Brain pericyte (primary cell): ENCODE data around the gene RBM25.
"Not testable (repeated sequence)": the region's sequence is repeated elsewhere in the genome, so short reads cannot be mapped to it uniquely, and the experiment has no call there.

Experiments
- DNase-seq: peaks from one replicate; pipeline ENCODE4 v3.0.0-alpha.2; 2012; ENCODE audit warnings: low read depth, low spot score

The RBM25 gene

GRCh38 chr14:73058224-73058921, at the start of gene RBM25:
TSS of gene RBM25 (plus strand) at chr14:73058534. CDS start at chr14:73071642, 13,108 bp downstream.
- DNase-seq, result peak; percentile 95

- DNase-seq, result not testable (repeated sequence)
Measured at GRCh38 chr14:73011189-73011588, 47.1 kb upstream of the RBM25 start.

- no peak for DNase-seq
Measured at GRCh38 chr14:73014105-73014504, 44.2 kb upstream of the RBM25 start.

- DNase-seq, result not testable (repeated sequence)
Measured at GRCh38 chr14:73015552-73015951, 42.8 kb upstream of the RBM25 start.

GRCh38 chr14:73016011-73016410, 42.3 kb upstream of the RBM25 start:
- DNase-seq, result not testable (repeated sequence)

GRCh38 chr14:73022051-73022450, 36.3 kb upstream of the RBM25 start:
- DNase-seq, result no peak

- no peak for DNase-seq
Measured at GRCh38 chr14:73025544-73025943, 32.8 kb upstream of the RBM25 start.

- DNase-seq, result no peak
Measured at GRCh38 chr14:73026243-73026844, 32.0 kb upstream of the RBM25 start.

- DNase-seq, result peak; percentile 98
Measured at GRCh38 chr14:73026845-73027542, 31.3 kb upstream of the RBM25 start, which contains the start of gene ZFYVE1. TSS of gene ZFYVE1 (minus strand) at chr14:73027106. CDS start at chr14:73024508, 2,598 bp downstream.

- DNase-seq, result no peak
Measured at GRCh38 chr14:73027546-73027945, 30.8 kb upstream of the RBM25 start.

GRCh38 chr14:73027984-73028383, 30.4 kb upstream of the RBM25 start:
- DNase-seq, result no peak

GRCh38 chr14:73036706-73037450, 21.5 kb upstream of the RBM25 start:
- DNase-seq, result not testable (repeated sequence)

GRCh38 chr14:73047808-73048207, 10.5 kb upstream of the RBM25 start:
- DNase-seq, result no peak

- no peak for DNase-seq
Measured at GRCh38 chr14:73049428-73049827, 8.9 kb upstream of the RBM25 start.

- DNase-seq, result no peak
Measured at GRCh38 chr14:73055251-73055650, 3.1 kb upstream of the RBM25 start.

GRCh38 chr14:73057944-73058223, 450 bp upstream of the RBM25 start:
- DNase-seq, result no peak

GRCh38 chr14:73058922-73059673, 764 bp downstream of the RBM25 start:
- no peak for DNase-seq

GRCh38 chr14:73069585-73069984, 11.3 kb downstream of the RBM25 start:
- no peak for DNase-seq

GRCh38 chr14:73091044-73091443, 32.7 kb downstream of the RBM25 start:
- DNase-seq, result no peak

- no peak for DNase-seq
Measured at GRCh38 chr14:73097421-73097820, 39.1 kb downstream of the RBM25 start.

GRCh38 chr14:73100334-73100733, 42.0 kb downstream of the RBM25 start:
- no peak for DNase-seq
